GM23248 (cell line): ENCODE data around the gene RALGDS.

Experiments
- EZH2 ChIP-seq: fragments of 200-600 bp; sonication (generic); IDR thresholded peaks from 2 replicates; pipeline ENCODE4 v1.6.1; 2018; ENCODE audit warnings: antibody characterized with exemption, mild to moderate bottlenecking; ENCODE audit not compliant: insufficient read depth, poor library complexity, severe bottlenecking
- EZH2phosphoT487 ChIP-seq: fragments of 200-600 bp; sonication (generic); IDR thresholded peaks from 2 replicates; pipeline ENCODE4 v1.6.1; 2018; ENCODE audit warnings: antibody characterized with exemption, moderate library complexity, mild to moderate bottlenecking, low read depth; ENCODE audit not compliant: insufficient read depth

GRCh38 chr9:133126697-133127339 is 5.8 kb upstream of the RALGDS start:
- TF ChIP-seq EZH2 = no peak
- no peak for TF ChIP-seq EZH2phosphoT487
